Osteoblast (primary cell): Measurements from ENCODE around the gene HOXA2. TPM values are rescaled to one million over a fixed set of nuclear protein-coding genes. Genes with fewer than 3 reads are reported as not detected.

Source experiments
- DNase-seq: peaks from one replicate; pipeline ENCODE4 v3.0.0; 2011; ENCODE audit warnings: low spot score, mixed read lengths; ENCODE audit not compliant: insufficient read length; ENCODE audit errors: missing footprints
- H2AFZ ChIP-seq: 2 replicates; pipeline ENCODE4 v1.6.0; 2011; ENCODE audit warnings: mild to moderate bottlenecking, low read length
- H3K27ac ChIP-seq: 2 replicates; pipeline ENCODE4 v1.5.1; 2011; ENCODE audit warnings: mild to moderate bottlenecking, low read depth, low read length, moderate library complexity
- H3K27me3 ChIP-seq: 2 replicates; pipeline ENCODE4 v1.6.0; 2012; ENCODE audit warnings: mild to moderate bottlenecking, control low read depth, inconsistent platforms, low read length, moderate library complexity; ENCODE audit not compliant: insufficient read depth
- H3K36me3 ChIP-seq: 2 replicates; pipeline ENCODE4 v1.5.1; 2011; ENCODE audit warnings: mild to moderate bottlenecking, low read length, control low read depth, moderate library complexity; ENCODE audit not compliant: insufficient read depth
- H3K4me1 ChIP-seq: 2 replicates; pipeline ENCODE4 v1.5.1; 2011; ENCODE audit warnings: mild to moderate bottlenecking, low read length, control low read depth, moderate library complexity; ENCODE audit not compliant: insufficient read depth
- H3K4me2 ChIP-seq: 2 replicates; pipeline ENCODE4 v1.6.0; 2011; ENCODE audit warnings: mild to moderate bottlenecking, low read length; ENCODE audit not compliant: insufficient read depth
- H3K4me3 ChIP-seq: fragments of 200-600 bp; sonication (generic); 3 replicates; pipeline ENCODE4 v1.5.1; 2012; ENCODE audit warnings: mild to moderate bottlenecking, low read length, inconsistent platforms; ENCODE audit not compliant: insufficient read depth
- H3K79me2 ChIP-seq: 2 replicates; pipeline ENCODE4 v1.6.0; 2012; ENCODE audit warnings: mild to moderate bottlenecking, low read length, control low read depth, inconsistent platforms; ENCODE audit not compliant: insufficient read depth
- H3K9me3 ChIP-seq: 2 replicates; pipeline ENCODE4 v1.5.1; 2011; ENCODE audit warnings: low read depth, low read length, control low read depth
- H4K20me1 ChIP-seq: 2 replicates; pipeline ENCODE4 v1.6.0; 2012; ENCODE audit warnings: mild to moderate bottlenecking, low read length, control low read depth; ENCODE audit not compliant: insufficient read depth
- total RNA-seq: library from RNA; depleted of rRNA; stranded (reverse); fragments of >200 nt; gene quantifications from 2 replicates; pipeline ENCODE4 v1.2.3, GENCODE V29; 2012
- TF ChIP-seq, protein P1 (sequence below): IDR thresholded peaks from 2 replicates; pipeline ENCODE4 v1.5.1; 2011; ENCODE audit warnings: mild to moderate bottlenecking, low read depth, low read length, moderate library complexity; ENCODE audit errors: extremely low read depth

HOXA2 gene
- total RNA-seq, 1 donor, result 0.36 TPM

- TF ChIP-seq, protein P1, sequence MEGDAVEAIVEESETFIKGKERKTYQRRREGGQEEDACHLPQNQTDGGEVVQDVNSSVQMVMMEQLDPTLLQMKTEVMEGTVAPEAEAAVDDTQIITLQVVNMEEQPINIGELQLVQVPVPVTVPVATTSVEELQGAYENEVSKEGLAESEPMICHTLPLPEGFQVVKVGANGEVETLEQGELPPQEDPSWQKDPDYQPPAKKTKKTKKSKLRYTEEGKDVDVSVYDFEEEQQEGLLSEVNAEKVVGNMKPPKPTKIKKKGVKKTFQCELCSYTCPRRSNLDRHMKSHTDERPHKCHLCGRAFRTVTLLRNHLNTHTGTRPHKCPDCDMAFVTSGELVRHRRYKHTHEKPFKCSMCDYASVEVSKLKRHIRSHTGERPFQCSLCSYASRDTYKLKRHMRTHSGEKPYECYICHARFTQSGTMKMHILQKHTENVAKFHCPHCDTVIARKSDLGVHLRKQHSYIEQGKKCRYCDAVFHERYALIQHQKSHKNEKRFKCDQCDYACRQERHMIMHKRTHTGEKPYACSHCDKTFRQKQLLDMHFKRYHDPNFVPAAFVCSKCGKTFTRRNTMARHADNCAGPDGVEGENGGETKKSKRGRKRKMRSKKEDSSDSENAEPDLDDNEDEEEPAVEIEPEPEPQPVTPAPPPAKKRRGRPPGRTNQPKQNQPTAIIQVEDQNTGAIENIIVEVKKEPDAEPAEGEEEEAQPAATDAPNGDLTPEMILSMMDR, result no peak
- H3K9me3 ChIP-seq, result no peaks in the 10 kb centered on the region
- H4K20me1 ChIP-seq, result peaks cover 23% of the 10 kb centered on the region
- H3K4me2 ChIP-seq, result no peak overlapping the region
- DNase-seq, result peak; percentile 1
- H2AFZ ChIP-seq, result no peak overlapping the region
- no peak overlapping the region for H3K4me3 ChIP-seq
- H3K4me1 ChIP-seq, result peaks cover 18% of the 10 kb centered on the region
- H3K27ac ChIP-seq, result no peak overlapping the region
- H3K27me3 ChIP-seq, result no peaks in the 10 kb centered on the region
- peaks cover 15% of the 10 kb centered on the region for H3K79me2 ChIP-seq
- peaks cover 17% of the 10 kb centered on the region for H3K36me3 ChIP-seq
Observed at GRCh38 chr7:27117887-27118491, 15.5 kb upstream of the HOXA2 start.

DNA sequence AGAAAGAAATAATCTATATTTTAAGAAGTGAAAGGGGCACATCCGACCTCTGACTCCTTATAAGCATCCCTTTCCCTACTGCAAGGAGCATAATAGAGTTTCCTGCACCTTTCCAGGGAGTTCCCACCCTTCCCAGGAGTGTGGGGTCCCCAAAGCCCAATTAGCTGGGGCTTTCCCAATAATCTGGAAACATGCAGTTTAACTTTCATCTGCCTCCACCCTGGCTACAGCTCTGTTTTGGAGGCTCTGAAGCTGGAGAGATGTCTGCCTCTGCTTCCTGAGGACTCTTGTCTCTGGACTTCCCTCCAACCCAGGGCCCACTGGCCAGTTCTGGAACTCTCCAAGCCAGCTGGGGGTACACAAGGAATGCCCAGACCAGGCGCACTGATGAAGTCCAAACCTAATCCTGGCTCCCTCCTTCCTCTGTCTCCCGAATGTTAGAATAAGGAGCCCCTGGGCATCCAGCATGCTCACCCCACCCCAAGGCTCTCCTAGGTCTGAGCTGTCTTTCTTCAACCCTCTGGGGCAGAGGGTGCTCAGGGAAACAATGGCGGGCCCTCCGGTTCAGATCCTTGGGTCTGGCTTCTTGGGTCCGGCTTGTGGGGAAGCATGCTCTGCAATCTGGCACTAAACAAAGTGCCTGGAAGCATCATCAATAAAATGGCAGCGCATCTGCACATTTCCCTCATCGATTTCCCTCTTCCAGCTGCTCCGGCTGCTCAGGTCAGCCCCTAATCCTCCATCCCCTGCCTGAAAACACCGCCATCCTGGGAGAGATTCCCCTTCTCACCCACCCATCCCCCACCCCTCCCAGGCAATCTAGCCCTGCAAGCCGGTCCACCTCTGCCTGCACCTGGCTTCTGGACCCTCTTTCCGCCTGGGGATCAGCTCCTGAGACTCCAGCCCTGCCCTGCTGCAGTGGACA, 14.7 kb upstream of the HOXA2 start:
- Histone ChIP-seq H3K27ac (no peak overlapping the region), H3K36me3 (peaks cover 16% of the 10 kb centered on the region), H3K4me1 (peaks cover 25% of the 10 kb centered on the region), H3K4me2 (no peak overlapping the region), H2AFZ (no peak overlapping the region), H3K79me2 (peaks cover 16% of the 10 kb centered on the region), H4K20me1 (peaks cover 23% of the 10 kb centered on the region), H3K4me3 (no peak overlapping the region), H3K27me3 (no peaks in the 10 kb centered on the region), H3K9me3 (no peaks in the 10 kb centered on the region)
- peak; percentile 88 for DNase-seq
- TF ChIP-seq, protein P1, result no peak

DNA sequence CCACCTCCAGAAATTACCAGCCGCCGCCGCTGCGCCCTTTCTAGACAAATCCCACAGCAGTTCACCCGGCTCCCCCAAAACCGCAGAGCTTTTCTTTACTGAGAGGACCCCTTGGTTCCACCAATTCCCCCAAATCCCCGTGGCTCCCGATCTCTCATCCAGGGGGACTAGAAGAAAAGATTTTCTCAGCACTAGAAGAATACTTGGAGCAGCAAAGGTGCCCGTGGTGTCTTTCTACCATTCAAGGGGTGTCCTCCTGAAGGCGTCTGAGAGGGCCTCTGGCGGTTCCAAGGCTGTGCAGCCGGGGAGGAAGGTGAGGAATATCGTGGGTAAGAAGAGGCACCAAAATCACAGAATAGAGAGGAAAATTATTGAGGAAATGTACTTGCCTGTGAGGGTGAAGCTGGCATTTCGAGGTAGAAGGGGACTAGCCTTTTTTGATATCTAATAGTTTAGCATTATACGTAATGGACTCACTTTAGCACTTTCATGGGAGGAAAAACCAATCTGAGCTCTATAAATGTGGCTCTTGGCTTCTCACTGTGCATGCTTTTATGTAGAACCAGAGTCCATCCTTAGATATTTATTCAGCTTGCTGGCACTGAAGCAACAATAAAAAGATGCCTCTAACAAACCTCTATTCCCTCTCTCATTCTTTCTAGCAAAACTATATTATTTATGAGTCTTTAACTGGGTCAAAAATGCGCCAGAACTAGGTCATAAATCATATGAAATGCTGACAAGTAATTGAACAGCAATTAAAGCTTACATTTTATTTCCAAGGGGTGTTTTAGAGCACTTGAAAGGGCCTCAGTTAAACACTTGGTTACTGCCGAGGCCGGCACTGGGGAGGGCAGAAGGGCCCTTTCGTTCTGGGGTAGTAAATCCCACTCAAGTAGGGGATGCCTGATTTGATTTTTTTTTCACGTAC, 13.8 kb upstream of the HOXA2 start:
- H2AFZ ChIP-seq, result no peak overlapping the region
- H4K20me1 ChIP-seq, result peaks cover 18% of the 10 kb centered on the region
- no peak for DNase-seq
- H3K27ac ChIP-seq, result no peak overlapping the region
- H3K36me3 ChIP-seq, result peaks cover 8% of the 10 kb centered on the region
- peaks cover 19% of the 10 kb centered on the region for H3K79me2 ChIP-seq
- no peaks in the 10 kb centered on the region for H3K27me3 ChIP-seq
- H3K4me1 ChIP-seq, result peaks cover 34% of the 10 kb centered on the region
- H3K9me3 ChIP-seq, result no peaks in the 10 kb centered on the region
- TF ChIP-seq, protein P1, result no peak
- no peak overlapping the region for H3K4me2 ChIP-seq
- H3K4me3 ChIP-seq, result no peak overlapping the region
